K562 (cell line): ENCODE results near the gene KCTD13. TPM values are rescaled to one million over a fixed set of nuclear protein-coding genes. Genes with fewer than 3 reads are reported as not detected.

Experiments
- ARHGAP35 ChIP-seq: fragments of 450-650 bp; IDR thresholded peaks from 2 replicates; pipeline ENCODE4 v1.6.1; 2018; ENCODE audit not compliant: partially characterized antibody
- BMI1 ChIP-seq: fragments of 150-350 bp; IDR thresholded peaks from 2 replicates; pipeline ENCODE4 v1.6.1; 2014; ENCODE audit warnings: low read length
- CHCHD3 ChIP-seq: fragments of 250-450 bp; sonication (Bioruptor Pico); IDR thresholded peaks from 2 replicates; pipeline ENCODE4 v2.1.2; 2022; ENCODE audit warnings: mild to moderate bottlenecking
- CREB5 ChIP-seq: fragments of 250-450 bp; sonication (Bioruptor Pico); IDR thresholded peaks from 2 replicates; pipeline ENCODE4 v1.5.0; 2020; ENCODE audit warnings: mild to moderate bottlenecking
- EHMT2 ChIP-seq: fragments of 450-650 bp; IDR thresholded peaks from 2 replicates; pipeline ENCODE4 v1.6.1; 2018; ENCODE audit warnings: antibody characterized with exemption
- KLF13 ChIP-seq: fragments of 450-650 bp; IDR thresholded peaks from 2 replicates; pipeline ENCODE4 v1.6.1; 2016; ENCODE audit warnings: missing genetic modification characterization, low read depth, mild to moderate bottlenecking, missing compliant biosample characterization, moderate library complexity, borderline replicate concordance
- MCM3 ChIP-seq: fragments of 450-650 bp; IDR thresholded peaks from 2 replicates; pipeline ENCODE4 v1.6.1; 2016
- MECOM ChIP-seq: fragments of 250-450 bp; sonication (Bioruptor Pico); IDR thresholded peaks from 2 replicates; pipeline ENCODE4 v1.8.0; 2022; ENCODE audit warnings: inconsistent platforms
- NFE2L1 ChIP-seq: fragments of 450-650 bp; IDR thresholded peaks from 2 replicates; pipeline ENCODE4 v1.6.1; 2016; ENCODE audit warnings: missing genetic modification characterization, low read depth, mild to moderate bottlenecking, missing compliant biosample characterization, moderate library complexity, borderline replicate concordance
- RBM39 ChIP-seq: fragments of 200-400 bp; formaldehyde crosslinking; optimal IDR thresholded peaks from 2 replicates; pipeline ENCODE3; 2018; ENCODE audit warnings: low read depth, low read length
- RFX7 ChIP-seq: fragments of 250-450 bp; sonication (Bioruptor Pico); IDR thresholded peaks from 2 replicates; pipeline ENCODE4 v1.5.1; 2021; ENCODE audit warnings: mild to moderate bottlenecking
- RHOXF2B ChIP-seq: fragments of 250-450 bp; sonication (Bioruptor Pico); conservative IDR thresholded peaks from 2 replicates; pipeline ENCODE4 v1.5.1; 2021
- SAP30 ChIP-seq: fragments of 200-600 bp; sonication (generic); IDR thresholded peaks from 2 replicates; pipeline ENCODE4 v1.6.1; 2012; ENCODE audit warnings: borderline replicate concordance, low read depth, mild to moderate bottlenecking, moderate library complexity, low read length, control low read depth, inconsistent platforms; ENCODE audit not compliant: insufficient read depth, poor library complexity, severe bottlenecking
- SP1 ChIP-seq: sonication (generic); formaldehyde crosslinking; IDR thresholded peaks from 2 replicates; pipeline ENCODE4 v1.8.1; 2022; ENCODE audit warnings: mild to moderate bottlenecking, missing genetic modification reagents
- ZNF143 ChIP-seq: sonication (generic); formaldehyde crosslinking; IDR thresholded peaks from 2 replicates; pipeline ENCODE4 v1.9.0; 2022; ENCODE audit warnings: mild to moderate bottlenecking, missing genetic modification reagents
- ZNF263 ChIP-seq: sonication (generic); formaldehyde crosslinking; IDR thresholded peaks from 2 replicates; pipeline ENCODE4 v1.8.0; 2022; ENCODE audit warnings: mild to moderate bottlenecking, missing genetic modification reagents, borderline replicate concordance
- ZNF655 ChIP-seq: fragments of 250-450 bp; sonication (Bioruptor Pico); IDR thresholded peaks from 2 replicates; pipeline ENCODE4 v1.5.0; 2021
- polyA plus RNA-seq, 8 experiments: library from polyadenylated mRNA; depleted of rRNA in 4 of 8; stranded (reverse) in 5 of 8; unstranded in 3 of 8; fragments of >200 nt; fragmentation: Nextera tagmentation in 2 of 8; fragmentation: Illumina TruSeq in 1 of 8; extraction: Ambion mirVana in 2 of 8; extraction: Trizol in 1 of 8; gene quantifications; 2 replicates each; pipeline versions ENCODE4 v1.2.1 to v1.2.3, GENCODE V29; 2011 to 2014; ENCODE audit warnings: inconsistent platforms in 1 of 8, missing spikeins in 1 of 8
- total RNA-seq, 7 experiments: library from RNA; depleted of rRNA in 6 of 7; stranded (reverse); fragments of >200 nt in 6 of 7; fragmentation: Illumina TruSeq in 2 of 7; extraction: Trizol in 2 of 7; gene quantifications; 2 replicates each; pipeline versions ENCODE4 v1.2.1 to v1.2.3, GENCODE V29; 2011 to 2021; ENCODE audit warnings: low replicate concordance in 1 of 7
- TF ChIP-seq, protein P1 (sequence below): fragments of 200-800 bp; sonication (Bioruptor generic); IDR thresholded peaks from 2 replicates; pipeline ENCODE4 v1.6.1; 2016; ENCODE audit warnings: missing genetic modification characterization, missing compliant biosample characterization
- TF ChIP-seq, protein P2 (sequence below): fragments of 250-450 bp; sonication (Bioruptor Pico); IDR thresholded peaks from 2 replicates; pipeline ENCODE4 v1.9.0; 2021; ENCODE audit warnings: mild to moderate bottlenecking
- TF ChIP-seq, protein P3 (sequence below): fragments of 250-450 bp; sonication (Bioruptor Pico); IDR thresholded peaks from 2 replicates; pipeline ENCODE4 v1.8.0; 2022; ENCODE audit warnings: moderate library complexity, mild to moderate bottlenecking, inconsistent platforms

The KCTD13 gene
- total and polyA plus RNA-seq, 9 of the 15 experiments (the other 6 are each of a cell fraction or from before 2014, with no cell fraction given), result 1.0 to 20.6 (median 9.8) TPM

DNA sequence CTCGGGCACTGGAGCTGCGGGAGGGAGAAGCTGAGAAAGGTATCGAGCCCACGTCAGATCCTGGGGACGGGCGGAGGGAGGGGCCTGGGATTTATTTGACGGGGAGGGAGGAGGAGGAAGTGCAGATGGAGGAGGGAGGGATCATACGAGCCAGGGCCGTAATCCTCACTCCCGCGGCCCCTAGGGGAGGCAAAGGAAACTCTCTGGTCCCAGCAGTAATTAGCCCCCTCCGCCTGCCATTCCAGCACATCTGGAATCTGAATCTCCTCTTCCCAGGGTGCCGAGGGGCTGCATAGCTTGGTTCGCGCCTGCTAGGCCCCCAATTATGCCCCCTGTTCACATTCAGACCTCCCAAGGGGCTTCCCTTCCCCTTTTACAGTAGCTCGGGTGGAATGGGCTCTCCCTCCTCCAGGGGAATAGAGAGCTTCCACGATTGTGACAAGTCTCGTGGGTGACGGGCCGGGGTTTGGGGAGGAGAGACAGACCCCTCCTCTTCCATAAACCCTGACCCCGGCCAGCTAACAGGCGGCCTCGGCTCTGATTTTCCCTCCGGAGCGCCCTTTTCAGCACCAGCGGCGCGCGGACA, 26.4 kb downstream of the KCTD13 start, which contains the start of gene SEZ6L2 (continued):
- TF ChIP-seq SAP30, result no peak
- no peak for TF ChIP-seq ARHGAP35
- TF ChIP-seq ZNF143 (CRISPR knock-in tag), result no peak
- TF ChIP-seq RBM39, result no peak
- no peak for TF ChIP-seq MCM3
- TF ChIP-seq BMI1, result no peak
- no peak for TF ChIP-seq KLF13 (tag)
- TF ChIP-seq, protein P1, sequence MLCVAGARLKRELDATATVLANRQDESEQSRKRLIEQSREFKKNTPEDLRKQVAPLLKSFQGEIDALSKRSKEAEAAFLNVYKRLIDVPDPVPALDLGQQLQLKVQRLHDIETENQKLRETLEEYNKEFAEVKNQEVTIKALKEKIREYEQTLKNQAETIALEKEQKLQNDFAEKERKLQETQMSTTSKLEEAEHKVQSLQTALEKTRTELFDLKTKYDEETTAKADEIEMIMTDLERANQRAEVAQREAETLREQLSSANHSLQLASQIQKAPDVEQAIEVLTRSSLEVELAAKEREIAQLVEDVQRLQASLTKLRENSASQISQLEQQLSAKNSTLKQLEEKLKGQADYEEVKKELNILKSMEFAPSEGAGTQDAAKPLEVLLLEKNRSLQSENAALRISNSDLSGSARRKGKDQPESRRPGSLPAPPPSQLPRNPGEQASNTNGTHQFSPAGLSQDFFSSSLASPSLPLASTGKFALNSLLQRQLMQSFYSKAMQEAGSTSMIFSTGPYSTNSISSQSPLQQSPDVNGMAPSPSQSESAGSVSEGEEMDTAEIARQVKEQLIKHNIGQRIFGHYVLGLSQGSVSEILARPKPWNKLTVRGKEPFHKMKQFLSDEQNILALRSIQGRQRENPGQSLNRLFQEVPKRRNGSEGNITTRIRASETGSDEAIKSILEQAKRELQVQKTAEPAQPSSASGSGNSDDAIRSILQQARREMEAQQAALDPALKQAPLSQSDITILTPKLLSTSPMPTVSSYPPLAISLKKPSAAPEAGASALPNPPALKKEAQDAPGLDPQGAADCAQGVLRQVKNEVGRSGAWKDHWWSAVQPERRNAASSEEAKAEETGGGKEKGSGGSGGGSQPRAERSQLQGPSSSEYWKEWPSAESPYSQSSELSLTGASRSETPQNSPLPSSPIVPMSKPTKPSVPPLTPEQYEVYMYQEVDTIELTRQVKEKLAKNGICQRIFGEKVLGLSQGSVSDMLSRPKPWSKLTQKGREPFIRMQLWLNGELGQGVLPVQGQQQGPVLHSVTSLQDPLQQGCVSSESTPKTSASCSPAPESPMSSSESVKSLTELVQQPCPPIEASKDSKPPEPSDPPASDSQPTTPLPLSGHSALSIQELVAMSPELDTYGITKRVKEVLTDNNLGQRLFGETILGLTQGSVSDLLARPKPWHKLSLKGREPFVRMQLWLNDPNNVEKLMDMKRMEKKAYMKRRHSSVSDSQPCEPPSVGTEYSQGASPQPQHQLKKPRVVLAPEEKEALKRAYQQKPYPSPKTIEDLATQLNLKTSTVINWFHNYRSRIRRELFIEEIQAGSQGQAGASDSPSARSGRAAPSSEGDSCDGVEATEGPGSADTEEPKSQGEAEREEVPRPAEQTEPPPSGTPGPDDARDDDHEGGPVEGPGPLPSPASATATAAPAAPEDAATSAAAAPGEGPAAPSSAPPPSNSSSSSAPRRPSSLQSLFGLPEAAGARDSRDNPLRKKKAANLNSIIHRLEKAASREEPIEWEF (CRISPR knock-in tag), result no peak
- no peak for TF ChIP-seq CHCHD3 (CRISPR knock-in tag)
- TF ChIP-seq, protein P2, sequence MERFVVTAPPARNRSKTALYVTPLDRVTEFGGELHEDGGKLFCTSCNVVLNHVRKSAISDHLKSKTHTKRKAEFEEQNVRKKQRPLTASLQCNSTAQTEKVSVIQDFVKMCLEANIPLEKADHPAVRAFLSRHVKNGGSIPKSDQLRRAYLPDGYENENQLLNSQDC (CRISPR knock-in tag), result no peak
- no peak for TF ChIP-seq RFX7 (CRISPR knock-in tag)
- no peak for TF ChIP-seq CREB5 (CRISPR knock-in tag)
- TF ChIP-seq, protein P3, sequence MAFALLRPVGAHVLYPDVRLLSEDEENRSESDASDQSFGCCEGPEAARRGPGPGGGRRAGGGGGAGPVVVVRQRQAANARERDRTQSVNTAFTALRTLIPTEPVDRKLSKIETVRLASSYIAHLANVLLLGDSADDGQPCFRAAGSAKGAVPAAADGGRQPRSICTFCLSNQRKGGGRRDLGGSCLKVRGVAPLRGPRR (CRISPR knock-in tag), result no peak
- TF ChIP-seq SP1 (CRISPR knock-in tag), result no peak; the same call in 1 of the 2 replicates
- TF ChIP-seq ZNF655 (CRISPR knock-in tag), result no peak
- peak; percentile 94 for TF ChIP-seq EHMT2
- TF ChIP-seq MECOM (CRISPR knock-in tag), result no peak
- TF ChIP-seq RHOXF2B (CRISPR knock-in tag), result no peak
- no peak for TF ChIP-seq NFE2L1 (tag)
- TF ChIP-seq ZNF263 (CRISPR knock-in tag), result peak; percentile 97
